ENCODE results near the gene MAMLD1.

The MAMLD1 gene

DNA sequence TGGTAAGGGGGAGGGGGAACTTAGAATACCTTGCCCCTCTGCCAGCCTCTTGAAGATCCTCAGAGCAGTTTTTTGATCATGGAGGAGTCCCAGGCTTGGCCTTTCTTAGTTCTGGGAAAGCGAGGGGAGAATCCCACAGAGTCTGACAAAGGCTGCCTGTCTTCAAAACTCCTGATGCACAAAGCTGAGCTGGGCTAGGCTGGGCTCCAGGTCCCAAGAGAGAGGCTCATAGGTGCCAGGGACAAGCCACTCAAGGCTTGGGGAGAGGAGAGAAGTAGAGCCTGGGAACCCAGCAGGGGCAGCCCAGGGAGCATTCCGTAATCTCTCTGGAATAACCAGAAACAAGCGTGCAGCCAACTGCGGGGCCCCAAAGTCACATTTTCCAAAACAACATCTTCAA lies 168.3 kb downstream of the MAMLD1 start:
- DNase-seq (ENCODE audit: low read depth in 2 of 2) = no peak

DNA sequence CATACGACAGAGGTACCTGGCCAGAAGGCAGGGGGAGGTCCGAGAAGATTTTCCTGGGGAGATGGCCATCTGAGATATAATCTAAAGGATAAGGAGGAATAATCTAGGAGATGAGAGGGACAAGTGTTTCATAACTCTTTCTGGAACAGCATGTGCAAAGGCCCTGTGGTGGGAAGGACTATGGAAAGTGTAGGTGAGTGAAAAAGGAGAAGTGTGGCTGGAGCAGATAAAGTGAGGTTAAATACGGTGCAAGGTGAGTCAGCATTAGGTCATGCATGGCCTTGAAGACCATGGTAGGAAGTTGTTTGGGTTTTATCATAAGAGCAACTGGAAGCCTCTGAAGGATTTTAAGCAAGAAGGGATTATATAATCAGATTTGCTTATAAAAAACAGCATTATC lies 170.7 kb downstream of the MAMLD1 start:
- no peak for DNase-seq (ENCODE audit: low read depth in 2 of 2)

DNA sequence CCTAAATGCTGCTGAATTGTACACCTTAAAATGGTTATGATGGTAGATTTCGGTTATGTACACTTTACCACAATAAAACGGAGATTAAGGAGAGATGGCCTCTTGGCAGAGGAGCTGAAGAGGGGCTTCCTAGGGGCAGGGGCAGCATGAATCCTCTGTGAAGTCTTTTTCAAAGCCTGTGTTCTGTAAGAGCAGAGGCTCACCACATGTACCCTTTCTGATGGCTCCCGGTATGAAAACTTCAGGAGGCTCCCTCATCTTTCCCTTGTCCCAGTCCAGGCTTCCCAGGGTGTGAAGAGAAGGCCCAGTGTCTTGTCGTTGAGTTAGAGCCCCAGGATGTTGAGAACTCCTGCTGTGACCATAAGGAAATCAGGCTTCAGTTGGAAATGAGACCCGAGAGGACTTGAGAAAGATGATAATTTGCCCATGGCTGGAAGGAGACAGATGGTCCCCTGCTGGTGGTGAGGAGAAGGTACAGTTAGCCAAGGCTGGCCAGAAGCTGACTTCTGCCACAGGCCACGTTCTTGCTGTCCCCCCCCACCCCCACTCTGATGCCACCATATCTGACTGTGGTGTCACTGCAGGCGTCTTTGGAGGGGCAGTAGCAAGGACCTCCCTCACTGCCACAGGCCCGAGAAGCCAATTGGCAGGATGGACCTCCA lies 173.5 kb downstream of the MAMLD1 start:
- DNase-seq (ENCODE audit: low read depth in 2 of 2) = no peak

DNA sequence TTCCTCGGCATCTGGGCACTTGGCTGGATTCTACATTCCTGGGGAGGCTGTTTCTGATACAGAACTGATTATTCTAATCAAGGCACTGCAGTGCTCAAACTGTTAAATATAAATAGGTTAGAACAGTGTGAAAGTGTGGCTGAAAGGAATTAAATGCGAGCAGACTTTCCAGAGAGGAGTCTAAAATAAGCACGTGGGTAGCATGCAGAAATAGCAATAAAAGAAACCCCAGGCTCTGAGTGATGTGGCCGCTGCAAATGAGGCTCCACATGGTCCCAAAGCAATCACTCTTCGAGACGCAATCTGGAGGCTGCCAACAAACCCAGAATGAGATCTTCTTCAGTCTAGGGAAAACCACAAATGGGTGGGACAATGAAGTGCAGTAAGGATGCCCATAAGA lies 174.7 kb downstream of the MAMLD1 start:
- DNase-seq (ENCODE audit: low read depth in 2 of 2) = no peak

DNA sequence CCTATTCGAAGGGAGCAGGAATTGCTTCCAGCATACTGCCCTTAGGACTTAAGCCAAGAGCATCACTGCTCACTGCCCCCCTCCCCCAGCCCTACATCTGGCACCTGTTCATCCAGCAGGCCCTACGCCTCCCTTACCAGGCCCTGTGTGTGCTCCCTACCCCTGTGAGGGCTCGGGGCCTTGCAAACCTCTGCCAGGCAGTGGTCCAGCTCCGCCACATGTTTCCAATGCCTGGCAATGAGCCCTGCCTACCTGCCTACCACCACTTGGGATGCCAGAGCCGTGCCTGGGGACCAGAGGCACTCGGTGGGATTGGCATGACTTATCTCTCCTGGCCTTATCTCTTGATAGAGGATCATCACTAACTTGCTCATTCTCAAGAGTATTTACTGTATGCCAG lies 177.8 kb downstream of the MAMLD1 start:
- no peak for DNase-seq (ENCODE audit: low read depth in 2 of 2)

DNA sequence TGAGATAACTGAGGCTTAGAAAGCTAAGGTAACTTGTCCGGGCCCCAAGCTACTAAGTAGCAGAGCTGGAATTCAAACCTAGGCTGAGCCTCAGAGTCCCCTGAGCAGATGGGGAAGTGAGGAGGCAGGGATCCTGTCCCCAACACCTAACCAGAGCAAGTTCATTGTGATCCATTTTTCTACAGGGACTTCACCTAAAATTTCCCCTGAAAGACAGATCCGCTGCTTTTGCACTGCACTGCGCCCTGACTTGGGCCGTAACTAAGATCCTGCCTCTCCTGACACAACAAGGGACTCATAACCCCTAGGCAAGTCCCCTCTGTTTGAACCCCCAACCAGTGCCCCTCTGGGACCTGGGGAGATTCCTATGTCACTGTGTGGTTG lies 179.7 kb downstream of the MAMLD1 start:
- no peak for DNase-seq (ENCODE audit: low read depth in 2 of 2)

DNA sequence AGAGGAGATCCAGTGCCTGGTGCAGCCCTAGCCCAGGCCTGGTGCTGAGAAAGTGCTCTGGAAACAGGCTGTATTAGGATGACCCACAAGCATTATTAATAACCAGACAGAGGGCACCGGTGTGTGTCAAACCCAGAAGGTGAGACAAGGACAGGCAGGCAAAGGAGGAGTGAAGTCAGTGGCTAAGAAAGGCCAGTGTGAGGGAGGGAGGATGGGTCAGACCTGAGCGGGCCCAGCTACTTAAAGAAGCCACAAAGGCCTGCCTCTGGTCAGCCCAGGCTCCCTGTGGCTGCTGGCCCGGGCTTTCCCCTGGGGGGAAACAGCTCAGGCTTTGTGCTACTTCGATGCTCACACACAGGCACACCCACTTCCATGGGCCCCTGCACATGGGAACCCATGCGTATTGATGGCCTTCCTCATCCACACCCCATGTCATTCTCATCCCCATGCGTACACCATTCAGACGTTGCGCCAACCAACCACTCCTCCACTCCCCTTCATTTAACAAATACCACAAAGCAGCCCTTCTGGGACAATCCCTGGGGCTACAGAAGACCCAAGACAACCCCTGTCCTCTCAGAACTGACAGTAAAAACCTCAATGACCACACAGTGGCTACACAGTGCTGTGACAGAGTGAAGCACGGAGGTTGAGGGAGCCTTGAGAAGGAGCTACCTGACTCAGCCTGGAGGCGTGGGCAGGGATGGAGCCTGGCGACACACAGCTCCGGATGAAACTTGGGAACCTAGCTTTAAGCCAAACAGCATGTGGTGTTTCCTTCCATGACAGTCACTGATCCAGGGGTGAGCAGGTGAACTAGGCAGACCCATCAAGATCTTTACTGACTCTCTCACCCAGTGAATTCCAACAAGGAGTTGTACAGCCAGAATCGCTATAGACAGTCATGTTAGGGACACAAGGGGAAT lies 180.4 kb downstream of the MAMLD1 start:
- DNase-seq (ENCODE audit: low read depth in 2 of 2) = no peak

DNA sequence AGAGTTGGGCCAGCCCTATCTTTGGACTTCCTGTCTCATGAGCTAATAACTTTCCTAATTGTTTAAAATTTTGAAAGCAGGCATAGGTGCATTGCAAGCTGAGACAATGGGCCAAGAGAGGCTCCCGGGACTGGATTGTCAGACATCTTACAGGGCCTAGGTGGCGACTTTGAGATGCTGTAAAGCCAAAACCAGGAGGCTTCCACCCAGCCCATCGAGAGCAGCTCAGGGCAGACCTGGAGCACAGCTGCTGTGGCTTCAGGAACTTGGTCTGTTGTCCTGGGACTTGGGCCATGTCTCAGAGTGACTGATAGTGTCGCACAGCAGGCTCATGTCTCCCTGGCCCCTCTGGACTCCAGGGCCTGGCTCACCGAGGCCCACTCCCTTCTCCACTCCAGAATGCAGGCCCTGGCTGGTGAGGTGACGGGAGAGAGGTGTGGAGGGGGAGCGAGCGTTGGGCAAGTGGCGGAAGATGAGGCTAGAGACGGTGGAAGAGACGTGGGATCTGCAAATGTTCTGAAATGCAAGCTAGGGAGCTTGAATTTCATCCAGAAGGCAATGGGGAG lies 181.2 kb downstream of the MAMLD1 start:
- no peak for DNase-seq (ENCODE audit: low read depth in 2 of 2)

DNA sequence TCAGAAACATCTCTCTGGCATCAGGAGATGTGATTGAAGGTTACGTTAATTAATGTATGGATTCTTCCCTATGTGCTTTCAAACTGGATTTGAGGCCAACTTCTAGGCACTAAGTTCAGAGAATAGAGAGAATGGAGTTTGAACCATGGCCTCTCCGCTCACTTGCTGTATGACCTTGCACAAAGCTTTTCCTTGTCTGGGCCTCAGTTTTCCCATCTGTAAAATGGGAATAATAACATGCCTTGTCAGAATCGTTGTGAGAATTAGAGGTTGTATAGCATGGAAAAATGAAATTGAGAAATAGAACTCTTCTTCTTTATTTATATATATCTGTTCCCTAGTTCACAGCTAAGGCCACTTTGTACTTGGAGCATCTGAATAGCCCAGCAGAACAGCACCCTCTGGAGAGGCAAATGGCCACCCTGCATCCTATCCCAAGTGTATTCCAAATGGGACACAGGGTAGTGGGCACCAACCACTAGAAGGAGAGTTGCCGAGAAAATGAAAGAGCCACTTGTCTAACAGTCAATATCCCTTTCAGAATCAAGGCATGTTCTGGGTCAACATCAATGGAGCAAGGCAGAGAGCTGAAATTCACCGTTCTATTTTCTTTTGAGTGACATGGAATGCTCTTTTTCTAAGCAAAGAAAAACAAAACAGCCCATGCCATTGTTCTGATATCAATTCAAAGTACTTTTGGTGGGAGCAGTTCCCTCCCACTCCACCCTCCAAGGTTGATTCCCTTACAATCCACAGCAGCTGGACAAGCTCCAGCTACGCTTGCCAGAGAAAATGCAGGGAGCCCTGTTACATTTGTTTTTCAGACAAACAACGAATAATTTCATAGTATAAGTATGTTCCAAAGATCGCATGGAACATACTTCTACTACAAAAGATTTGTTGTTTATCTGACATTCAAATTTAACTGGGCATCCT lies 182.0 kb downstream of the MAMLD1 start:
- DNase-seq (ENCODE audit: low read depth in 2 of 2) = no peak

DNA sequence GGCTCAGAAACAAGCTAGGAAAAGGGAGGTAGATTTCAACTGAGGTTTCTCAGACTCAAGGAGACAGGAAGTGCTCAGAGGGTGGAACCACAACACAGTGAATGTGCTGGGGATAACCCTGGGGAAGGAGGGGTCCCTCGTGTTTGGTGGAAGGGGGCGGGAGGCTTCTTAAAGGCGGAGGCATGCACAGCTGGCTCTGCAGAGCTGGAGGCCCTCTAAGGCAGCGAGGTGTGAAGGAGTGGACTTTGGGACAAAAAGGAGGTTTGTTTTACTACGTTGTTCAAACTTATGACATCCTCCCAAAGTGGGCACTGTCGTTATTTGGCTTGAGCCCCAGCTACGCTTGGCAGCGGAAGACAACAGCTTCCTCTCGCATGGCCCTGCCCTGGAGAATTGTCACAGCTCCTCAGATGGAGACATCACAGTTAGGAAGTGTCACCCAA lies 183.6 kb downstream of the MAMLD1 start:
- DNase-seq (ENCODE audit: low read depth in 2 of 2) = no peak

DNA sequence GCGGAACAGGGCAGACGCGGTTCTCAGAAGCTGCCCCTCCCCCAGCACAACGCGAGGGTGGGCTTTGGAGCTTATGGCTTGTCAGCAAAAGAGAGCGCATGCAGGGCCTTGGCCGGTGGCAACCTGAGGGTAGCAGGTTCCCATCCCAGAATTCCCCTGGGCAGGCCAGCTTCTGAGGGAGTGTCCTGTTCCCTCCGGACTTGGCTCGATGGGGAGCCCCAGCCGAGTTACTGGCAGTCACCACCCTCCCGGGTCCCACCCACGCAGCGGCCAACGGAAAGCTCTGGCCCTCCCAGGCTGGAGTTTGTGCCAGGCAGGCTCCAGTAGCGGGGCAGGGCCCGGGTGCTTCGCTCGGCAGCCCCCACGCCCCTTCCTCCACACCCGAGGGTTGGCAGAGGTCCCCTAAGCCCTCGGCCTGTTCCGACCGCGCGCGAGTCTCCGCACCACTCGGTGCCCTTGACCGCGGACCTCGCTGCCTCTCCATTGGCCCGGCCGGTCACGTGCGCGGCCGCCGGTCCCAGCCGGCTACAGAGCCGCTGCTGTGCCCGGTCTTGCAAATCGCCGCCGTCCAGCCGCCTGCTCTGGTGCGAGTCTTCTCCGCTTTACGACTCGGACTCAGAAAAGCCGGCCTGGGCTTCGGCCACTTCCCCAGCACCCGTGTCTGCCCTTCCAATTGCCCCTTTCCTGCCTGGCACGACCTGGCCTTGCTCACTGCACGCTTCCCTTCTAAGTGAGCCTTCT lies 184.4 kb downstream of the MAMLD1 start:
- no peak for DNase-seq (ENCODE audit: low read depth in 2 of 2)

DNA sequence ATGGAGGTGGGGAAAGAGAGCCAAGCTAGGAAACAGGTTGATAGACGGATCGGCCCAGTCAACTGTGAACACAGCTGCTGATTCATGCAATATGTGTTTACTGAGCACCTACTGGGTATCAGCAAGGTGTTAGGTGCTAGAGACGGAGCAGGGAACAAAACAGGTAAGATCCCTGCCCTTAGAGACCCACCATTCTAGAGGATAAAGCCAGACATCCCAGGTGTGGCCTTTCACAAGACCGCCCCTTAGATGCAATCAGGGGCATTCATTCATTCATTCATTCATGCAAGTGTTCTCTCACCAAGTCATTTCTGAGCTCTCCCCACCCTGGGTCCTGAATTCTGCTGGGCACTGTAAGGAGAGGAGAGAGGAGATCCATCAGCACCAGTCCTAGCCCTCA lies 185.1 kb downstream of the MAMLD1 start:
- DNase-seq (ENCODE audit: low read depth in 2 of 2) = no peak

DNA sequence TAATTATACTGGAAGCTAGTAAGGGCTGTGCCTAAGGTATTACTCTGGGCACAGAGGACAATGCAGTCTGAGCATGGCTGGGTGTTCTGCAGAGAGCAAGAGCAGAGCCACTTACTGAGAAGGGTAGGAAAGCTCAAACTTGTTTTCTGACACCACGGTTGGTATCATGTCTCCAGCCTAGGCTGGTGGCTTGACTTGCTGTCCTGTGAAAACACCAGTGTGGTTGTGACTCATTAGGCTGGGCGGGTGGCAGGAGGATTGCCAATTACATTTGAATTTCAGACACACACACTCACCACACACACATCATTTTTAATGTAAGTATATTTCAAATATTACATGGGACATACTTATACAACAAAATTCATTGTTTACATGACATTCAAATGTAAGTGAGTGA lies 185.6 kb downstream of the MAMLD1 start:
- DNase-seq (ENCODE audit: low read depth in 2 of 2) = no peak

DNA sequence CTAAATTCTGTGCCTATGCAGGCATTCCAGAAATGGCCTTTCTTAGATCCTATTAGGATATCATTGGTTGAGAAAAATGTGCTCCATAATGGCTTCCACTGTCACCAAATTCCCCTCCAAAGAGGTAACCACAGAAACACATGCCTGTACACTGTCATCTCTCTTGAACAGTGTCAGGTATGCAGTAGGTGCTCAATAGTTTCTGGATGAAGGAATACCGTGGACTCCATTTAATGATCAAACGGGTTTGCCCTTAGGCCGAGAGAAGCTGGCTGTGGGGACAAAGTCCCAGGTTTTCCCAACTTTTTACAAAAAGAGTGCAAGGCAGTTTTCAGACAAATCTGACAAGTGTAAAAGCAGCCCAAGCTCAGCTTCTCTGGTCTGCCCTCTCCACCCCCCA lies 188.8 kb downstream of the MAMLD1 start:
- DNase-seq (ENCODE audit: low read depth in 2 of 2) = no peak

DNA sequence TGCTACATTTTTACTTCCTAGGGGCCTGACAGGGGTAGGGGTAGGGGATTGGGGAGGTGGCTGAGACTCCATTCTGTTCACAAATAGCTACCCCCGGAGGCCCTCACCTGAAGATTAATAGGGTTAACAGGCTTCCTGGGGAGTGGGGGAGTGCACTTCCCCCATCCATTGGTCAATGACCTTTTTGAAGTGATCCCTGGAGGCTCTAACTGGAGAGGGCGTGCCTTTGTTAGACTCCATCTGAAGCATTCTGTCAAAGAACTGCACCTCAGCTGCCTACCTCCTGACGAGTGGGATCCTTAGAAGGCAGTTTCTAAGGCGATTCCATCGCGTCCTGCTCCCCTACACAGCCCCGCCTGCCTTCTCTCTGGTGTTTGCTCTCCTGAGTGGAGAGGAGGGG lies 195.3 kb downstream of the MAMLD1 start:
- DNase-seq (ENCODE audit: low read depth in 2 of 2) = no peak

All from stimulated activated CD8-positive, alpha-beta memory T cell treated with anti-CD3 and anti-CD28 coated beads, Interleukin-7, amount 100 ng/mL, for 1 hour (primary cell).